NOMO-1 (cell line): ENCODE data around the gene SDK2.

Experiments
- DNase-seq, 2 experiments: peaks; one replicate each; lab custom pipeline; 2025; ENCODE audit not compliant: unreplicated experiment in 2 of 2; lab: John Stamatoyannopoulos, UW

SDK2 gene

DNA sequence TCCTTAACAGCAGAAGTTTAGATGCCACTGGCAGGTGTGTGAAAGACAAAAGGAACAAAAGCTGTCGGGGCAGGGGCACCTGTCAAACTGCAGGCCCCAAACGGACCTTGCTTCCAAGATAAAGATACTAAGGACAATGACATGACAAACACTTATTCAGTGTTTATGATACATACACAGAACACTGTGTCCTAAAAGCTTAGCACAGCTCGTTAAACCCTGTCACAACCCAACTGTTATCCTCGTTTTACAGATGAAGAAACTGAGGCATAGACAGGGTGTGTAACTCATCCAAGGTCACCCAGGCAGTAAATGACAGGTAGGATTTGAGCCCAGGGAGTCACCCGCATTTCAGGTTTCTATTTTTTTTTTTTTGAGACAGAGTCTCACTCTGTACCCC lies 9.6 kb downstream of the SDK2 start:
- no peak for DNase-seq

DNA sequence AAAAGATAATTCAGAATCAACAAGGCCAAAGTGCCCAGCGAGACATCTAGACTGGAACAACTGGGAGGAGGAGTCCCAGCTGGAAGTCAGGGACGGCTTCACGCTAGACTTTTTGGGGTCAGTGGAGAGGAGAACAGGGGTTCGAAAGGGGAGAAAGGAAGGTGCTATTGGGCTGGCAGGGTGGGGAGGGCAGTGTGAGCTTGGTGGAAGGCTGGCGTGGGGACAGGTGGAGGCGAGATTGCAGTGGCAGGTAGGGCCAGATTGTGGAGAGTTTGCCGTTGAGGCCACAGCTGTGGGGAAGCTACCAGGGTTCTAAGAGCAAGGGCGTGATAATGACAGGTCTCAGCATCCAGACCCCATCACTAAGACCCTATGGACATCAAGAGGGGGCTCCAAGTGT lies 10.5 kb downstream of the SDK2 start:
- DNase-seq, result no peak

- DNase-seq, result no peak
These were observed 11.7 kb downstream of the SDK2 start for GRCh38 chr17:73632513-73632912.

DNA sequence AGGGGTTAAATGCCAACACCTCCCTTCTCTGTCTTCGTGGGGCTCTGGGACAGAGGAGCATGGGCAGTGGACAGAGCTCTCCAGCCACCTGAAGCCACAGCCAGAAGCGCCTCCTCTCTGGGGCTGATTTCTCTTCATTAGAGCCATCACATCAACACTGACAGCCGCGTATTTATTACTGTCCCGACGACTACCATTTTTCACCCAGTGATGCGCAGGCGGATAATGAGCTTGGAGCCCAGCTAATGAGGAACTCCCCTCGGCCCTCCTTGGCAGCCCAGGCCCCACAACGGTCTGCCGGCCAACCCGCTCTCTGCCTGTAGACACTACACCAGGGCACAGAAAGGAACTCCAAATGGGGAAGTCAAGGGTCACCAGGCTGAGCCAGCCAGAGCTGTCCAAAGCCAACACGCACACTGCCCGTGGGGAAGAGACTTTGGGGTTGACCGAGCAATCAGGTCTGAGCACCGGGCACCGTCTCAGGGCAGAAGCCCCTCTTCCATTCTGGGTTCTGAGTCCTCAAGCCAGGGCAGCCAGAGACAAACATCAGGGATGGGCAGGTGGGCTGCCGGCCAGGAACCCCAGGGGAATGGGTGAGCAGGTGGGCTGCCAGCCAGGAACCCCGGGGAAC lies 13.2 kb downstream of the SDK2 start:
- no peak for DNase-seq

- no peak for DNase-seq
These were observed 13.7 kb downstream of the SDK2 start for GRCh38 chr17:73630531-73630930.

GRCh38 chr17:73628642-73629552 lies 15.3 kb downstream of the SDK2 start:
- no peak for DNase-seq

DNA sequence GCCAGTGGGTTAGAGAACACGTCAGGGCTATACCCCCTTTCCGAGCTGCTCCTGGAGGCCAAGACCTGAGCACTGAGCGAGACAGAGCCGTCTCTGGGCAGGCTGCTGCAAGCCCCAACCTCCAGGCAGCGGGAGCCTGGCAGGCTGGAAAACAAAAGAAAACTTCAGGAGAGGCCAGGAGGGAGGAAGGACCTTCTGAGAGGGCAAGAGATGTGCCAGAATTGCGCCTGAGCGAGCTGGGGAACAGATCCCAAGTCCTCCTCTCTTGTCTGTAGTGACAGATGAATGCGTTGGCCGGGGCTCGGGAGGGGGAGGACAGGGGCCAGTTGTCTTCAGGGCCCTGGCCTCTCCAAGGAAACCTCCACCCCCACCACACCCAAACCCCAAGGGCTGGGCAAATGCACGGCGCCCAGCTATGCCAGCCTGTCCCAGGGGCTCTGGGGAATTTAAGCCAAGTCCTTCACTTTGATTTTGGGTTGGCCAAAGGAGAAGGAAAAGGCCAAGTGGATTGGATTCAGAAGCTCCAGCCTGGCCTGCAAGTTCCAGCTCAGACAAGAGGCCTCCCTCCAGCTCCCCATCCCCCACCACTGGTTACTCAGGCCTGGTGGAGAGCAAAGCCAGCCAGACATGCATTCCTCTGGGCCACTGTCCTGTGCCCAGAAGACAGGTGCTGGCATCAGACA lies 18.1 kb downstream of the SDK2 start:
- no peak for DNase-seq

- no peak for DNase-seq
These were observed 19.2 kb downstream of the SDK2 start for GRCh38 chr17:73625006-73625405.

DNA sequence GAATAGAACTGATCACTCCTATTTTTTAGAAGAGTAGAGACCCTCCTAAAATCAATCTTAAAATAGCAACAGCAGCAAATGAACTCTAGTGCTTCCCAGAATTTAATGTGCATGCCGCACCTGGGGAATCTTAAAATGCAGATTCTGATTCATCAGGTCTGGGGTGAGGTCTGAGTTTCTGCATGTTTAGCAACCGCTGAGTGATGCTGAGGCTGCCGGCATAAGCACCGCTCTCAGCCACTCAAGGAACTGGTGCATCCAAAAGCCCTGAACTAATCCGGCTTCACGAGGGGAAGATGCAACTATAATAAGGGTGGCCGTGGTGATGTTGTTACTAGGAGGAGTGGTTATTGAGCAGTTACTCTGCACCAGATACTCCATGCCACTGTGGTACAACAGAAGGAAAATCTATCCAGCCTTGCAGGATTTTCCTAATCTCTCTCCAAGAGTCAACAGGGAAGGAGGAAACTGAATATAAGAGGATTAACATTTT lies 19.7 kb downstream of the SDK2 start:
- DNase-seq, result no peak

GRCh38 chr17:73623818-73624217 lies 20.4 kb downstream of the SDK2 start:
- no peak for DNase-seq

GRCh38 chr17:73623247-73623646 lies 21.0 kb downstream of the SDK2 start:
- DNase-seq, result no peak

GRCh38 chr17:73622381-73622780 lies 21.9 kb downstream of the SDK2 start:
- DNase-seq, result no peak

DNA sequence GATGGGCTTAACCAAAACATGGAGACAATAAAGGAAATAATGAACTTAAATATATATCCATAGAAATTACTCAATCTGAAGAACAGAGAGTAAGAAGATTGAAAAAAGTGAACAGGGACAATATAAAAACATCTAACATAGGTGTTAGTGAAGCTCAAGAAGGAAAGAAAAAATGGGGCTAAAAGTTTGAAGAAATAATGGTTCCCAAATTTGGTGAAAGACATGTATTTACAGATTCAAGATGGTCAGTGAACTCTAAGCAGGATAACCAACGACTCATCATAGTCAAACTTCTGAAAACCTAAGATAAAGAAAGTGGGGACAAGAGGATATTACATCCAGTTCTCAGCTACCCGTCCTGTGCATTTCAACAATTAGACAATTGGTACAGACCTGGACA lies 22.6 kb downstream of the SDK2 start:
- no peak for DNase-seq

- DNase-seq, result no peak
These were observed 23.8 kb downstream of the SDK2 start for GRCh38 chr17:73620414-73620813.

- DNase-seq, result no peak
These were observed 26.7 kb downstream of the SDK2 start for GRCh38 chr17:73617501-73617900.

DNA sequence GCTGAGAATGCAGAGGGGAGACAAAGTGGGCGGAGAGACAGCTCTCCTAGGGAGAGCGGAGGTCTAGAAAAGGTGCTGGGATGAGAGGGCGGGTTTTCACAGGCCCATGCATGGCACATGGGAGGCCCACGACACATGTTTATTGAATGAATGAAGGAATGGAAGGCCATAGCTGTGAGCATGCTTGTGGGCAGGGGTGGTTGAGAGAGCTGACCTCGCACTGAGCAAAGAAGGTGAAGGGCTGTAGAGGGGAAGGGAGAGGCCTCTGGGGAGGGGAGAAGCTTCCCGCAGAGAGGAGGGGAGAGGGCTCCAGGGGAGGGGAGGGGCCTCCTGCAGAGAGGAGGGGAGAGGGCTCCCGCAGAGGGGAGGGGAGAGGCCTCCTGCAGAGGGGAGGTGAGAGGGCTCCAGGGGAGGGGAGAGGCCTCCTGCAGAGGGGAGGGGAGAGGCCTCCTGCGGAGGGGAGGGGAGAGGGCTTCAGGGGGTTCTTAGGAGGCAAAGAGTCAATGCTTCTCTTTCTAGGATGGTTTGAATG lies 27.3 kb downstream of the SDK2 start:
- DNase-seq, result no peak

GRCh38 chr17:73616120-73616872 lies 27.9 kb downstream of the SDK2 start:
- no peak for DNase-seq

- DNase-seq, result no peak
These were observed 30.0 kb downstream of the SDK2 start for GRCh38 chr17:73614256-73614655.

GRCh38 chr17:73613271-73614233 lies 30.7 kb downstream of the SDK2 start:
- no peak for DNase-seq
